GM12878 (cell line): ENCODE results near the gene EXD3.

Experiments
- BCLAF1 ChIP-seq: fragments of 450-650 bp; IDR thresholded peaks from 2 replicates; pipeline ENCODE4 v1.6.1; 2017; ENCODE audit warnings: antibody characterized with exemption, mild to moderate bottlenecking, moderate library complexity
- HDAC2 ChIP-seq: fragments of 200-600 bp; sonication (generic); IDR thresholded peaks from 2 replicates; pipeline ENCODE4 v1.6.1; 2017
- KDM1A ChIP-seq: fragments of 200-600 bp; sonication (generic); IDR thresholded peaks from 2 replicates; pipeline ENCODE4 v1.6.1; 2016; ENCODE audit warnings: borderline replicate concordance
- ZBTB40 ChIP-seq: fragments of 450-650 bp; IDR thresholded peaks from 2 replicates; pipeline ENCODE4 v1.6.1; 2016; ENCODE audit warnings: mild to moderate bottlenecking, moderate library complexity, borderline replicate concordance
- TF ChIP-seq, protein P1 (sequence below): IDR thresholded peaks from 2 replicates; pipeline ENCODE4 v1.6.1; 2012; ENCODE audit warnings: mild to moderate bottlenecking, low read depth, low read length

GRCh38 chr9:137429546-137429890 lies 6.6 kb upstream of the EXD3 start:
- TF ChIP-seq ZBTB40, result no peak
- TF ChIP-seq KDM1A, result no peak
- no peak for TF ChIP-seq BCLAF1
- TF ChIP-seq, protein P1, sequence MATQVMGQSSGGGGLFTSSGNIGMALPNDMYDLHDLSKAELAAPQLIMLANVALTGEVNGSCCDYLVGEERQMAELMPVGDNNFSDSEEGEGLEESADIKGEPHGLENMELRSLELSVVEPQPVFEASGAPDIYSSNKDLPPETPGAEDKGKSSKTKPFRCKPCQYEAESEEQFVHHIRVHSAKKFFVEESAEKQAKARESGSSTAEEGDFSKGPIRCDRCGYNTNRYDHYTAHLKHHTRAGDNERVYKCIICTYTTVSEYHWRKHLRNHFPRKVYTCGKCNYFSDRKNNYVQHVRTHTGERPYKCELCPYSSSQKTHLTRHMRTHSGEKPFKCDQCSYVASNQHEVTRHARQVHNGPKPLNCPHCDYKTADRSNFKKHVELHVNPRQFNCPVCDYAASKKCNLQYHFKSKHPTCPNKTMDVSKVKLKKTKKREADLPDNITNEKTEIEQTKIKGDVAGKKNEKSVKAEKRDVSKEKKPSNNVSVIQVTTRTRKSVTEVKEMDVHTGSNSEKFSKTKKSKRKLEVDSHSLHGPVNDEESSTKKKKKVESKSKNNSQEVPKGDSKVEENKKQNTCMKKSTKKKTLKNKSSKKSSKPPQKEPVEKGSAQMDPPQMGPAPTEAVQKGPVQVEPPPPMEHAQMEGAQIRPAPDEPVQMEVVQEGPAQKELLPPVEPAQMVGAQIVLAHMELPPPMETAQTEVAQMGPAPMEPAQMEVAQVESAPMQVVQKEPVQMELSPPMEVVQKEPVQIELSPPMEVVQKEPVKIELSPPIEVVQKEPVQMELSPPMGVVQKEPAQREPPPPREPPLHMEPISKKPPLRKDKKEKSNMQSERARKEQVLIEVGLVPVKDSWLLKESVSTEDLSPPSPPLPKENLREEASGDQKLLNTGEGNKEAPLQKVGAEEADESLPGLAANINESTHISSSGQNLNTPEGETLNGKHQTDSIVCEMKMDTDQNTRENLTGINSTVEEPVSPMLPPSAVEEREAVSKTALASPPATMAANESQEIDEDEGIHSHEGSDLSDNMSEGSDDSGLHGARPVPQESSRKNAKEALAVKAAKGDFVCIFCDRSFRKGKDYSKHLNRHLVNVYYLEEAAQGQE, result no peak
- no peak for TF ChIP-seq HDAC2
